Stomach smooth muscle (tissue), 2 donors: ENCODE measurements around the gene HSPB6.

ENCODE experiments used
- H3K27ac ChIP-seq: one replicate; pipeline ENCODE4 v1.7.0; 2013; ENCODE audit warnings: mild to moderate bottlenecking, low read length, inconsistent platforms
- H3K27me3 ChIP-seq, 2 donors: one replicate each; pipeline ENCODE4 v1.7.0; 2013; ENCODE audit warnings: low read length in 2 of 2; ENCODE audit not compliant: insufficient read depth in 2 of 2, control insufficient read depth in 1 of 2
- H3K36me3 ChIP-seq, 2 donors: one replicate each; pipeline ENCODE4 v1.7.0; 2013; ENCODE audit warnings: low read length in 2 of 2; ENCODE audit not compliant: control insufficient read depth in 2 of 2, insufficient read depth in 2 of 2
- H3K4me1 ChIP-seq: one replicate; pipeline ENCODE4 v1.7.0; 2013; ENCODE audit warnings: low read length; ENCODE audit not compliant: control insufficient read depth, insufficient read depth
- H3K4me3 ChIP-seq, 2 donors: one replicate each; pipeline ENCODE4 v1.7.0; 2013; ENCODE audit warnings: low read length in 2 of 2
- H3K9ac ChIP-seq, 2 donors: one replicate each; pipeline ENCODE4 v1.7.0; 2013; ENCODE audit warnings: low read length in 2 of 2, mild to moderate bottlenecking in 1 of 2
- H3K9me3 ChIP-seq, 2 donors: one replicate each; pipeline ENCODE4 v1.7.0; 2013; ENCODE audit warnings: low read length in 2 of 2; ENCODE audit not compliant: control insufficient read depth in 2 of 2
- donor health status: healthy.
- donor health status: Pancreatic carcinoma.

The HSPB6 gene

GRCh38 chr19:35734273-35734672, 22.6 kb downstream of the HSPB6 start:
- peaks cover 52 to 62% of the 10 kb centered on the region in 2 donors for H3K36me3 ChIP-seq
- no peaks in the 10 kb centered on the region for H3K27me3 ChIP-seq
- H3K4me1 ChIP-seq: no peaks in the 10 kb centered on the region
- no peak overlapping the region for H3K9ac ChIP-seq
- H3K27ac ChIP-seq: no peak overlapping the region
- no peak overlapping the region for H3K4me3 ChIP-seq
- no peaks in the 10 kb centered on the region for H3K9me3 ChIP-seq

GRCh38 chr19:35733180-35734125, 23.4 kb downstream of the HSPB6 start:
- Histone ChIP-seq H3K36me3 (peaks cover 55 to 66% of the 10 kb centered on the region in 2 donors), H3K9ac (no peak overlapping the region), H3K4me1 (no peaks in the 10 kb centered on the region), H3K9me3 (no peaks in the 10 kb centered on the region), H3K27me3 (no peaks in the 10 kb centered on the region), H3K27ac (no peak overlapping the region), H3K4me3 (no peak overlapping the region)

GRCh38 chr19:35732540-35733179, 24.2 kb downstream of the HSPB6 start:
- Histone ChIP-seq H3K4me3 (no peak overlapping the region), H3K9ac (no peak overlapping the region), H3K4me1 (no peaks in the 10 kb centered on the region), H3K27ac (no peak overlapping the region), H3K36me3 (peaks cover 53 to 65% of the 10 kb centered on the region in 2 donors), H3K9me3 (no peaks in the 10 kb centered on the region), H3K27me3 (no peaks in the 10 kb centered on the region)

GRCh38 chr19:35731779-35732405, 24.9 kb downstream of the HSPB6 start:
- H3K27ac ChIP-seq: no peak overlapping the region
- H3K27me3 ChIP-seq: no peaks in the 10 kb centered on the region

GRCh38 chr19:35731353-35731752, 25.5 kb downstream of the HSPB6 start:
- peaks cover 65 to 70% of the 10 kb centered on the region in 2 donors for H3K36me3 ChIP-seq
- H3K27me3 ChIP-seq: no peaks in the 10 kb centered on the region
- H3K4me1 ChIP-seq: no peaks in the 10 kb centered on the region
- no peaks in the 10 kb centered on the region for H3K9me3 ChIP-seq
- no peak overlapping the region for H3K9ac ChIP-seq
- no peak overlapping the region for H3K4me3 ChIP-seq
- no peak overlapping the region for H3K27ac ChIP-seq

More at GRCh38 chr19:35731779-35732405, 24.9 kb downstream of the HSPB6 start:
- Histone ChIP-seq H3K4me3 (no peak overlapping the region), H3K4me1 (no peaks in the 10 kb centered on the region), H3K9ac (no peak overlapping the region), H3K9me3 (no peaks in the 10 kb centered on the region), H3K36me3 (peaks cover 60 to 70% of the 10 kb centered on the region in 2 donors)

GRCh38 chr19:35730326-35730725, 26.5 kb downstream of the HSPB6 start:
- H3K27me3 ChIP-seq: no peaks in the 10 kb centered on the region
- no peak overlapping the region for H3K27ac ChIP-seq
- no peak overlapping the region for H3K9ac ChIP-seq
- H3K9me3 ChIP-seq: no peaks in the 10 kb centered on the region
- no peaks in the 10 kb centered on the region for H3K4me1 ChIP-seq
- peaks cover 71 to 75% of the 10 kb centered on the region in 2 donors for H3K36me3 ChIP-seq
- H3K4me3 ChIP-seq: no peak overlapping the region

GRCh38 chr19:35729763-35730162, 27.1 kb downstream of the HSPB6 start:
- Histone ChIP-seq H3K4me3 (no peak overlapping the region), H3K36me3 (peaks cover 71 to 76% of the 10 kb centered on the region in 2 donors), H3K4me1 (no peaks in the 10 kb centered on the region), H3K27ac (no peak overlapping the region), H3K9ac (no peak overlapping the region), H3K27me3 (no peaks in the 10 kb centered on the region), H3K9me3 (no peaks in the 10 kb centered on the region)

- H3K27ac ChIP-seq: no peak overlapping the region
- H3K4me3 ChIP-seq: no peak overlapping the region
Observed at GRCh38 chr19:35729021-35729420, 27.8 kb downstream of the HSPB6 start.

GRCh38 chr19:35727956-35728706, 28.7 kb downstream of the HSPB6 start:
- Histone ChIP-seq H3K9me3 (no peaks in the 10 kb centered on the region), H3K9ac (no peak overlapping the region), H3K27me3 (no peaks in the 10 kb centered on the region), H3K27ac (no peak overlapping the region), H3K4me1 (no peaks in the 10 kb centered on the region), H3K4me3 (no peak overlapping the region), H3K36me3 (peaks cover 79 to 82% of the 10 kb centered on the region in 2 donors)

More at GRCh38 chr19:35729021-35729420, 27.8 kb downstream of the HSPB6 start:
- peaks cover 76 to 78% of the 10 kb centered on the region in 2 donors for H3K36me3 ChIP-seq
- no peak overlapping the region for H3K9ac ChIP-seq
- H3K27me3 ChIP-seq: no peaks in the 10 kb centered on the region
- H3K4me1 ChIP-seq: no peaks in the 10 kb centered on the region
- no peaks in the 10 kb centered on the region for H3K9me3 ChIP-seq
